ENCODE data around the gene TNK1. TPM values are rescaled to one million over a fixed set of nuclear protein-coding genes. Genes with fewer than 3 reads are reported as not detected.

TNK1 gene
- total RNA-seq, 1 experiment from 2014 or later, result 10.1 TPM

- TF ChIP-seq, protein P1, sequence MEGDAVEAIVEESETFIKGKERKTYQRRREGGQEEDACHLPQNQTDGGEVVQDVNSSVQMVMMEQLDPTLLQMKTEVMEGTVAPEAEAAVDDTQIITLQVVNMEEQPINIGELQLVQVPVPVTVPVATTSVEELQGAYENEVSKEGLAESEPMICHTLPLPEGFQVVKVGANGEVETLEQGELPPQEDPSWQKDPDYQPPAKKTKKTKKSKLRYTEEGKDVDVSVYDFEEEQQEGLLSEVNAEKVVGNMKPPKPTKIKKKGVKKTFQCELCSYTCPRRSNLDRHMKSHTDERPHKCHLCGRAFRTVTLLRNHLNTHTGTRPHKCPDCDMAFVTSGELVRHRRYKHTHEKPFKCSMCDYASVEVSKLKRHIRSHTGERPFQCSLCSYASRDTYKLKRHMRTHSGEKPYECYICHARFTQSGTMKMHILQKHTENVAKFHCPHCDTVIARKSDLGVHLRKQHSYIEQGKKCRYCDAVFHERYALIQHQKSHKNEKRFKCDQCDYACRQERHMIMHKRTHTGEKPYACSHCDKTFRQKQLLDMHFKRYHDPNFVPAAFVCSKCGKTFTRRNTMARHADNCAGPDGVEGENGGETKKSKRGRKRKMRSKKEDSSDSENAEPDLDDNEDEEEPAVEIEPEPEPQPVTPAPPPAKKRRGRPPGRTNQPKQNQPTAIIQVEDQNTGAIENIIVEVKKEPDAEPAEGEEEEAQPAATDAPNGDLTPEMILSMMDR (conservative IDR thresholded peaks at IDR 0.05), result no peak
- no peak overlapping the region for H4K5ac ChIP-seq (ENCODE audit: insufficient read length, low read depth, low read length)
- H3K27me3 ChIP-seq (ENCODE audit: insufficient read depth, low read length), result peaks cover 11% of the 10 kb centered on the region; the same call in 1 of the 2 replicates
- no peak overlapping the region for H3K27ac Mint-ChIP-seq
- no CpG with 5 or more reads among the region's 11 CpGs for WGBS (ENCODE audit: extremely low coverage, insufficient read length, low lambda C conversion rate)
- no peaks in the 10 kb centered on the region for H3K79me1 ChIP-seq (ENCODE audit: insufficient read depth, low read depth, low read length, poor library complexity, severe bottlenecking)
- H3K56ac ChIP-seq (ENCODE audit: insufficient read length, low read depth, low read length), result no peak overlapping the region
- DNase-seq, result no peak
- H3K27me3 Mint-ChIP-seq (ENCODE audit: low read depth), result peaks cover 48% of the 10 kb centered on the region
- H3K4me1 ChIP-seq (ENCODE audit: insufficient read depth, low read length), result no peaks in the 10 kb centered on the region
- peaks cover 5 to 7% of the 10 kb centered on the region in 2 experiments for H3K9me3 Mint-ChIP-seq
- H3K4me3 Mint-ChIP-seq, result peak overlapping the region in 1 of 2 experiments; percentile 28; a peak in 1 of 5 replicates
- H3K9ac ChIP-seq (ENCODE audit: extremely low read depth, insufficient read length, low read length), result no peak overlapping the region
- H2BK120ac ChIP-seq (ENCODE audit: low read depth, low read length, poor library complexity, severe bottlenecking), result no peak overlapping the region
- H2BK12ac ChIP-seq (ENCODE audit: insufficient read length, low read depth, low read length), result no peak overlapping the region
- H3K23me2 ChIP-seq (ENCODE audit: insufficient read length, low read depth, low read length, poor library complexity, severe bottlenecking), result peaks cover 17% of the 10 kb centered on the region
- H2BK15ac ChIP-seq (ENCODE audit: low read depth, low read length), result no peak overlapping the region
- H3K9me3 ChIP-seq (ENCODE audit: control insufficient read depth, low read depth, low read length), result no peaks in the 10 kb centered on the region
- H3K36me3 Mint-ChIP-seq (ENCODE audit: insufficient read depth in 1 of 3, low read depth in 3 of 3), result peaks cover 7 to 27% (median 26%) of the 10 kb centered on the region in 3 experiments; a peak in 6 of 7 replicates
- H3K14ac ChIP-seq (ENCODE audit: insufficient read depth, low read length), result no peak overlapping the region; the same call in 1 of the 2 replicates
- H4K91ac ChIP-seq (ENCODE audit: insufficient read length, low read depth, low read length), result no peak overlapping the region
- H3T11ph ChIP-seq (ENCODE audit: low read length), result no peak overlapping the region
- H2BK20ac ChIP-seq (ENCODE audit: low read depth, low read length, poor library complexity, severe bottlenecking), result no peak overlapping the region
- H3K79me2 ChIP-seq (ENCODE audit: insufficient read depth, low read length), result no peaks in the 10 kb centered on the region
- peaks cover 21 to 25% of the 10 kb centered on the region in 2 experiments for H3K4me1 Mint-ChIP-seq
- no peak overlapping the region for H3K4ac ChIP-seq (ENCODE audit: low read depth, low read length)
- no peak overlapping the region for H2AK5ac ChIP-seq (ENCODE audit: insufficient read length, low read length)
- peak overlapping the region; percentile 57 for H3K4me2 ChIP-seq (ENCODE audit: insufficient read depth, insufficient read length, low read length)
- no peak overlapping the region for H2AFZ ChIP-seq (ENCODE audit: low read length)
- H4K20me1 ChIP-seq (ENCODE audit: control insufficient read depth, insufficient read depth, insufficient read length), result no peaks in the 10 kb centered on the region
- H3K27ac ChIP-seq (ENCODE audit: insufficient read length, low read depth, low read length), result no peak overlapping the region
- H3K23ac ChIP-seq (ENCODE audit: insufficient read length, low read depth, low read length), result no peak overlapping the region
- no peak overlapping the region for H2BK5ac ChIP-seq (ENCODE audit: insufficient read length, low read length)
- no peak overlapping the region for H3K18ac ChIP-seq (ENCODE audit: insufficient read length, low read depth, low read length)
- no peak overlapping the region for H4K8ac ChIP-seq (replicated peaks; ENCODE audit: insufficient read length, low read depth, low read length)
Observed at GRCh38 chr17:7383371-7383741, 2.5 kb downstream of the TNK1 start.

Data from H9 (cell line).